Activated naive CD4-positive, alpha-beta T cell treated with anti-CD3 and anti-CD28 coated beads for 36 hours (primary cell): ENCODE measurements around the gene STK10. TPM values are rescaled to one million over a fixed set of nuclear protein-coding genes. Genes with fewer than 3 reads are reported as not detected.

Experiments
- CTCF ChIA-PET: fragments of 350-600 bp; sonication (Branson Sonifier 250); formaldehyde crosslinking; loops from one replicate; lab custom pipeline; 2021; ENCODE audit warnings: antibody characterized with exemption; lab: Charles Lee
- DNase-seq: peaks from one replicate; pipeline ENCODE4 v3.0.0-alpha.2; 2020
- H3K27ac Mint-ChIP-seq: one replicate; pipeline ENCODE4 v1.8.0; 2021; ENCODE audit warnings: mild to moderate bottlenecking, mixed read lengths
- H3K27me3 Mint-ChIP-seq: one replicate; pipeline ENCODE4 v1.8.0; 2021; ENCODE audit warnings: low read depth, mixed read lengths
- H3K36me3 Mint-ChIP-seq: one replicate; pipeline ENCODE4 v1.8.0; 2021; ENCODE audit warnings: low read depth, mixed read lengths
- H3K4me1 Mint-ChIP-seq: one replicate; pipeline ENCODE4 v1.8.0; 2021; ENCODE audit warnings: low read depth, mixed read lengths
- H3K4me3 Mint-ChIP-seq: one replicate; pipeline ENCODE4 v1.8.0; 2021; ENCODE audit warnings: mild to moderate bottlenecking, moderate library complexity, mixed read lengths
- H3K9me3 Mint-ChIP-seq: one replicate; pipeline ENCODE4 v1.8.0; 2021; ENCODE audit warnings: mixed read lengths
- intact Hi-C: fragments of 100-400 bp; cut with micrococcal nuclease; formaldehyde crosslinking; loops from one replicate; pipeline ENCODE4 v1.15.1; 2023
- total RNA-seq, 2 experiments: library from RNA; stranded (reverse); gene quantifications; one replicate each; pipeline ENCODE4 v1.2.3, GENCODE V29; 2021

Gene STK10
- total RNA-seq, 2 experiments from 2014 or later: 44.7 to 55.1 TPM

GRCh38 chr5:172090976-172091547, 97.0 kb downstream of the STK10 start:
- H3K36me3 Mint-ChIP-seq: peaks cover 14% of the 10 kb centered on the region
- intact Hi-C loops: no loop called here

GRCh38 chr5:172089298-172090117, 98.5 kb downstream of the STK10 start:
- Mint-ChIP-seq H3K27ac (no peak overlapping the region), H3K4me1 (peaks cover 9% of the 10 kb centered on the region), H3K27me3 (no peaks in the 10 kb centered on the region), H3K9me3 (no peaks in the 10 kb centered on the region), H3K4me3 (no peak overlapping the region), H3K36me3 (peaks cover 14% of the 10 kb centered on the region)
- intact Hi-C loops: no loop called here
- CTCF ChIA-PET: interaction anchor here (0.7 kb wide), 1 partner anchor 509 kb away, joined by 4 read pairs; no protein-coding TSS in a partner anchor
- DNase-seq: no peak

More at GRCh38 chr5:172090976-172091547, 97.0 kb downstream of the STK10 start:
- Mint-ChIP-seq H3K27me3 (no peaks in the 10 kb centered on the region), H3K4me1 (peaks cover 7% of the 10 kb centered on the region), H3K9me3 (no peaks in the 10 kb centered on the region), H3K27ac (peak overlapping the region; percentile 46), H3K4me3 (no peak overlapping the region)
- CTCF ChIA-PET: interaction anchor here (0.6 to 0.8 kb wide), 2 partner anchors 98 to 179 kb away, joined by 3 read pairs; no protein-coding TSS in a partner anchor
- no peak for DNase-seq

GRCh38 chr5:172088801-172089200, 99.2 kb downstream of the STK10 start:
- peaks cover 9% of the 10 kb centered on the region for H3K4me1 Mint-ChIP-seq
- no peaks in the 10 kb centered on the region for H3K9me3 Mint-ChIP-seq
- CTCF ChIA-PET: interaction anchor here (0.7 kb wide), 1 partner anchor 508 kb away, joined by 4 read pairs; no protein-coding TSS in a partner anchor
- no peak overlapping the region for H3K4me3 Mint-ChIP-seq
- H3K27ac Mint-ChIP-seq: no peak overlapping the region
- DNase-seq: no peak
- peaks cover 14% of the 10 kb centered on the region for H3K36me3 Mint-ChIP-seq
- H3K27me3 Mint-ChIP-seq: no peaks in the 10 kb centered on the region
- intact Hi-C loops: no loop called here

GRCh38 chr5:172086194-172086975, 101.6 kb downstream of the STK10 start:
- H3K36me3 Mint-ChIP-seq: peaks cover 11% of the 10 kb centered on the region
- H3K27me3 Mint-ChIP-seq: no peaks in the 10 kb centered on the region
- H3K27ac Mint-ChIP-seq: peak overlapping the region; percentile 66
- intact Hi-C loops: no loop called here
- H3K4me3 Mint-ChIP-seq: no peak overlapping the region
- no peak for DNase-seq
- CTCF ChIA-PET: interaction anchor here (0.6 to 0.7 kb wide), 2 partner anchors 111 to 305 kb away, joined by 5 read pairs; no protein-coding TSS in a partner anchor
- peaks cover 9% of the 10 kb centered on the region for H3K4me1 Mint-ChIP-seq
- H3K9me3 Mint-ChIP-seq: no peaks in the 10 kb centered on the region

- CTCF ChIA-PET: no interaction called here
- Mint-ChIP-seq H3K27ac (peak overlapping the region; percentile 66), H3K27me3 (no peaks in the 10 kb centered on the region), H3K9me3 (no peaks in the 10 kb centered on the region), H3K36me3 (peaks cover 9% of the 10 kb centered on the region), H3K4me3 (no peak overlapping the region), H3K4me1 (peaks cover 9% of the 10 kb centered on the region)
- no peak for DNase-seq
- intact Hi-C loops: no loop called here
Observed at GRCh38 chr5:172085738-172086137, 102.3 kb downstream of the STK10 start.

GRCh38 chr5:172082180-172082579, 105.8 kb downstream of the STK10 start:
- CTCF ChIA-PET: interaction anchor here (0.6 to 0.8 kb wide), 3 partner anchors 25 to 138 kb away, joined by 3 to 4 read pairs (median 3); no protein-coding TSS in a partner anchor

GRCh38 chr5:172079876-172080275, 108.1 kb downstream of the STK10 start:
- peaks cover 24% of the 10 kb centered on the region for H3K36me3 Mint-ChIP-seq
- peaks cover 15% of the 10 kb centered on the region for H3K4me1 Mint-ChIP-seq
- no peaks in the 10 kb centered on the region for H3K27me3 Mint-ChIP-seq
- H3K9me3 Mint-ChIP-seq: no peaks in the 10 kb centered on the region
- CTCF ChIA-PET: interaction anchor here (0.6 to 1.1 kb wide), 3 partner anchors 213 to 633 kb away, joined by 3 to 4 read pairs (median 4); no protein-coding TSS in a partner anchor
- intact Hi-C loops: no loop called here
- H3K27ac Mint-ChIP-seq: peak overlapping the region; percentile 65
- DNase-seq: no peak
- no peak overlapping the region for H3K4me3 Mint-ChIP-seq

More at GRCh38 chr5:172082180-172082579, 105.8 kb downstream of the STK10 start:
- intact Hi-C loops: no loop called here
- H3K4me3 Mint-ChIP-seq: no peak overlapping the region
- no peaks in the 10 kb centered on the region for H3K9me3 Mint-ChIP-seq
- no peak overlapping the region for H3K27ac Mint-ChIP-seq
- H3K36me3 Mint-ChIP-seq: peaks cover 12% of the 10 kb centered on the region
- H3K27me3 Mint-ChIP-seq: no peaks in the 10 kb centered on the region
- H3K4me1 Mint-ChIP-seq: peaks cover 24% of the 10 kb centered on the region
- no peak for DNase-seq

GRCh38 chr5:172078726-172079345, 109.2 kb downstream of the STK10 start:
- DNase-seq: no peak
- H3K4me1 Mint-ChIP-seq: peaks cover 15% of the 10 kb centered on the region
- no peaks in the 10 kb centered on the region for H3K9me3 Mint-ChIP-seq
- intact Hi-C loops: no loop called here
- no peaks in the 10 kb centered on the region for H3K27me3 Mint-ChIP-seq
- H3K4me3 Mint-ChIP-seq: no peak overlapping the region
- CTCF ChIA-PET: interaction anchor here (0.6 to 0.8 kb wide), 2 partner anchors 135 to 479 kb away, joined by 3 read pairs; no protein-coding TSS in a partner anchor
- peaks cover 30% of the 10 kb centered on the region for H3K36me3 Mint-ChIP-seq
- H3K27ac Mint-ChIP-seq: peak overlapping the region; percentile 59

- DNase-seq: no peak
- peaks cover 31% of the 10 kb centered on the region for H3K36me3 Mint-ChIP-seq
- no peaks in the 10 kb centered on the region for H3K27me3 Mint-ChIP-seq
- no peak overlapping the region for H3K4me3 Mint-ChIP-seq
- peaks cover 15% of the 10 kb centered on the region for H3K4me1 Mint-ChIP-seq
- CTCF ChIA-PET: interaction anchor here (0.8 kb wide), 1 partner anchor 134 kb away, joined by 3 read pairs; no protein-coding TSS in a partner anchor
- no peak overlapping the region for H3K27ac Mint-ChIP-seq
- no peaks in the 10 kb centered on the region for H3K9me3 Mint-ChIP-seq
- intact Hi-C loops: no loop called here
Observed at GRCh38 chr5:172077664-172078425, 110.2 kb downstream of the STK10 start.

GRCh38 chr5:172076761-172077244, 111.2 kb downstream of the STK10 start:
- intact Hi-C loops: no loop called here

GRCh38 chr5:172075656-172076055, 112.4 kb downstream of the STK10 start:
- intact Hi-C loops: no loop called here
- Mint-ChIP-seq H3K27ac (peak overlapping the region; percentile 16), H3K9me3 (no peaks in the 10 kb centered on the region), H3K36me3 (peaks cover 32% of the 10 kb centered on the region), H3K4me3 (no peak overlapping the region), H3K4me1 (peaks cover 28% of the 10 kb centered on the region), H3K27me3 (no peaks in the 10 kb centered on the region)
- no peak for DNase-seq
- CTCF ChIA-PET: no interaction called here

More at GRCh38 chr5:172076761-172077244, 111.2 kb downstream of the STK10 start:
- no peaks in the 10 kb centered on the region for H3K27me3 Mint-ChIP-seq
- H3K4me3 Mint-ChIP-seq: no peak overlapping the region
- CTCF ChIA-PET: no interaction called here
- H3K27ac Mint-ChIP-seq: no peak overlapping the region
- no peak for DNase-seq
- no peaks in the 10 kb centered on the region for H3K9me3 Mint-ChIP-seq
- peaks cover 32% of the 10 kb centered on the region for H3K36me3 Mint-ChIP-seq
- peaks cover 19% of the 10 kb centered on the region for H3K4me1 Mint-ChIP-seq
